Suprapubic skin (tissue), 4 donors: Measurements from ENCODE around the gene RPUSD1.

Source experiments
- EP300 ChIP-seq: sonication (generic); formaldehyde crosslinking; IDR thresholded peaks from one replicate; pipeline ENCODE4 v1.6.1; 2017; ENCODE audit warnings: antibody characterized with exemption
- POLR2A ChIP-seq, 2 donors: fragments of 450-650 bp; IDR thresholded peaks; one replicate each; pipeline ENCODE4 v1.6.1; 2017; ENCODE audit warnings: antibody characterized with exemption in 2 of 2, mild to moderate bottlenecking in 2 of 2, moderate library complexity in 2 of 2
- POLR2AphosphoS5 ChIP-seq, 3 donors: sonication (generic); formaldehyde crosslinking; IDR thresholded peaks; one replicate each; pipeline ENCODE4 v1.6.1; 2017; ENCODE audit warnings: antibody characterized with exemption in 3 of 3
- TF ChIP-seq, protein P1 (sequence below), 2 donors: fragments of 200-600 bp in 1 of 2; fragments of 450-650 bp in 1 of 2; sonication (generic) in 1 of 2; IDR thresholded peaks; one replicate each; pipeline ENCODE4 v1.5.1; 2016 to 2019; ENCODE audit warnings: antibody characterized with exemption in 2 of 2, mild to moderate bottlenecking in 1 of 2, moderate library complexity in 1 of 2

DNA sequence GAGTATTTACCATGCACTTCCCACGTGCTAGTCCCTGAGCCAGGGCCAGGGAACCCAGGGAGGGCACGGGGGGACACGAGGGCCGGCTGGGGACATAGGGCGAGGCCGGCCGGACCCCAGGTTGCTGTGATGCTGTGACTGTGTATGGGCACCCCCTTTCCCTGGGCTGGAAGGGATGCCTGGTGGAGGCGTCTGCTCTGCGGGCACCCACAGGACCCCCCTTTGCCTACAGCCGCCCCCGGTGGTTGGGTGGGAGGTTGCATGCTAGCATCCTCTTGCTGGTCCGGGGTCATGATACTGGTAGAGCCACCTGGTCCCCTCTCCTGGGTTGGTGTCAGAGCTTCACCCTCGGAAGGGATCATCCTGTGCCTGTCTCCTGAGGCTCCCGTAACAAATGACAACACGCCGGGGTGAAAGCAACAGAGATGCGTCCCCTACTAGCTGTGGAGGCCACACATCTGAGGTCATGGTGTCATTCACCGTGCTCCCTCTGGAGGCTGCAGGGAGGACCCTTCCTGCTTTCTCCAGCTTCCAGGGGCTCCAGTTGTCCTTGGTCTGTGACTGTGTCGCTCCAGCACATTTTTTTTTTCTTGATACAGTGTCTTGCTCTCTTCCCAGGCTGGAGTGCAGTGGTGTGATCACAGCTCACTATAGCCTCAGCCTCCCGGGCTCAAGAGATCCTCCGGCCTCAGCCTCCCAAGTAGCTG, 44.2 kb downstream of the RPUSD1 start:
- TF ChIP-seq, protein P1, sequence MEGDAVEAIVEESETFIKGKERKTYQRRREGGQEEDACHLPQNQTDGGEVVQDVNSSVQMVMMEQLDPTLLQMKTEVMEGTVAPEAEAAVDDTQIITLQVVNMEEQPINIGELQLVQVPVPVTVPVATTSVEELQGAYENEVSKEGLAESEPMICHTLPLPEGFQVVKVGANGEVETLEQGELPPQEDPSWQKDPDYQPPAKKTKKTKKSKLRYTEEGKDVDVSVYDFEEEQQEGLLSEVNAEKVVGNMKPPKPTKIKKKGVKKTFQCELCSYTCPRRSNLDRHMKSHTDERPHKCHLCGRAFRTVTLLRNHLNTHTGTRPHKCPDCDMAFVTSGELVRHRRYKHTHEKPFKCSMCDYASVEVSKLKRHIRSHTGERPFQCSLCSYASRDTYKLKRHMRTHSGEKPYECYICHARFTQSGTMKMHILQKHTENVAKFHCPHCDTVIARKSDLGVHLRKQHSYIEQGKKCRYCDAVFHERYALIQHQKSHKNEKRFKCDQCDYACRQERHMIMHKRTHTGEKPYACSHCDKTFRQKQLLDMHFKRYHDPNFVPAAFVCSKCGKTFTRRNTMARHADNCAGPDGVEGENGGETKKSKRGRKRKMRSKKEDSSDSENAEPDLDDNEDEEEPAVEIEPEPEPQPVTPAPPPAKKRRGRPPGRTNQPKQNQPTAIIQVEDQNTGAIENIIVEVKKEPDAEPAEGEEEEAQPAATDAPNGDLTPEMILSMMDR (IDR thresholded peaks at IDR 0.05) = no peak
- TF ChIP-seq POLR2AphosphoS5 (IDR thresholded peaks at IDR 0.05) (no peak), EP300 (no peak), POLR2A (IDR thresholded peaks at IDR 0.05) (no peak)
